Fibroblast of villous mesenchyme (primary cell): ENCODE data around the gene NPC1L1. TPM values are rescaled to one million over a fixed set of nuclear protein-coding genes. Genes with fewer than 3 reads are reported as not detected.

ENCODE experiments used
- DNase-seq: peaks from one replicate; pipeline ENCODE4 v3.0.0-alpha.2; 2010; ENCODE audit warnings: low read depth
- H3K4me3 ChIP-seq: 2 replicates; pipeline ENCODE4 v1.5.1; 2011; ENCODE audit warnings: low read depth, mild to moderate bottlenecking, low read length
- CTCF ChIP-seq: IDR thresholded peaks from 2 replicates; pipeline ENCODE4 v1.5.1; 2012; ENCODE audit warnings: low read depth, mild to moderate bottlenecking, low read length; ENCODE audit not compliant: insufficient read depth
- total RNA-seq: library from RNA; depleted of rRNA; stranded (reverse); fragments of >200 nt; gene quantifications from 2 replicates; pipeline ENCODE4 v1.2.3, GENCODE V29; 2012

Gene NPC1L1
- total RNA-seq, 1 donor = not detected

- no peak for DNase-seq
Observed at GRCh38 chr7:44580945-44581878, 40.1 kb upstream of the NPC1L1 start.

GRCh38 chr7:44576228-44576627 is 35.1 kb upstream of the NPC1L1 start:
- no peak for DNase-seq
- no peak for TF ChIP-seq CTCF
- no peak overlapping the region for H3K4me3 ChIP-seq

More at GRCh38 chr7:44580945-44581878, 40.1 kb upstream of the NPC1L1 start:
- peak overlapping the region; percentile 68 for H3K4me3 ChIP-seq
- TF ChIP-seq CTCF = no peak

GRCh38 chr7:44575054-44575453 is 33.9 kb upstream of the NPC1L1 start:
- TF ChIP-seq CTCF = no peak
- no peak for DNase-seq
- H3K4me3 ChIP-seq = no peak overlapping the region

GRCh38 chr7:44574287-44574872 is 33.2 kb upstream of the NPC1L1 start:
- DNase-seq = no peak
- no peak for TF ChIP-seq CTCF
- peak overlapping the region; percentile 96 for H3K4me3 ChIP-seq

- peak within 1 kb of the TSS; percentile 96 for H3K4me3 ChIP-seq
- peak; percentile 94 for DNase-seq
- TF ChIP-seq CTCF = no peak
Observed at GRCh38 chr7:44573464-44574286, 32.5 kb upstream of the NPC1L1 start, which contains the start of gene DDX56. DDX56 (minus strand) TSS chr7:44573908; CDS start chr7:44573895, 13 bp downstream.

GRCh38 chr7:44572771-44573170 is 31.6 kb upstream of the NPC1L1 start:
- no peak for TF ChIP-seq CTCF
- H3K4me3 ChIP-seq = peak overlapping the region; percentile 96
- no peak for DNase-seq
